Activated CD8-positive, alpha-beta memory T cell treated with anti-CD3 and anti-CD28 coated beads, Interleukin-2, amount 50 U/mL, for 24 hours (primary cell): ENCODE data around the gene GPR89A.
"Not testable (repeated sequence)": the region's sequence is repeated elsewhere in the genome, so short reads cannot be mapped to it uniquely, and the experiment has no call there.

Experiments used
- DNase-seq: peaks from one replicate; pipeline ENCODE4 v3.0.0-alpha.2; 2020; ENCODE audit errors: extremely low read depth

The GPR89A gene

DNA sequence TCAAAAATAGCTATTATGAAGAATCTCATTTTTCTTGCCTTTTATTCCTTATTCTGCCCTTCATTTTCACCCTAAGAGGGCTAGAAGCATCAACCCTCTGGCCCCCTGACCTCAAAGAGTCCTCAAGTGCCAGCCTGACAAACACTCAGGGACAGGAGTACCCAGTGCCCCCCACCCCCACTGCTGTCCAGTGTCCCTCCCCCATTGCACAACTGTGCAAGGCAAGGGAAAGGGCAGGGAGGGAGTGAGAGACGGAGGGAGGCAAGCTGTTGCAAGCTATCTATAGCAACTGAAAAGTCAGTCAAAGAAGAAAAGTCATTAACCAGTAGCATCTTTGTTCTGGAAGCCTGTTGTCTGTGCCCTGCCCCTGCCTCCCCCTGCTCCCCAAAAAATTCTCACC lies 78.3 kb downstream of the GPR89A start:
- DNase-seq, result not testable (repeated sequence)

DNA sequence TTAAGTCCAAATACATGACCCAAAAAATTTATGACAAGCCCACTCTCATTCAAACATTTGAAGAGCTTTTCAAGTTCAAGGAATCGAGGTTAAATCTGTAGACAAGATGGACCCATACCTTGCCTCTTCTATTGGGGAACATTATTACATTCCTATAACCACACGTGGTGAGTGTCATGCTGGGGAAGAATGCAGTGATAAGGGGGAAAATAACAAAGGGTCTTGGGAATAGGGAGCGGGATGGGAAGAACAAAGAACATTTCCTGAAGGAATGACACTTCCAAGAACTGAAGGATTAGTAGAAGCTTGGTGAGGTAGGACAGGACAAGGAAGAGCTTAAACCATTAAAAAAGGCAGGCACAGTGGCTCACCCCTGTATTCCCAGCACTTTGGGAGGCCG lies 80.5 kb downstream of the GPR89A start:
- DNase-seq, result no peak

DNA sequence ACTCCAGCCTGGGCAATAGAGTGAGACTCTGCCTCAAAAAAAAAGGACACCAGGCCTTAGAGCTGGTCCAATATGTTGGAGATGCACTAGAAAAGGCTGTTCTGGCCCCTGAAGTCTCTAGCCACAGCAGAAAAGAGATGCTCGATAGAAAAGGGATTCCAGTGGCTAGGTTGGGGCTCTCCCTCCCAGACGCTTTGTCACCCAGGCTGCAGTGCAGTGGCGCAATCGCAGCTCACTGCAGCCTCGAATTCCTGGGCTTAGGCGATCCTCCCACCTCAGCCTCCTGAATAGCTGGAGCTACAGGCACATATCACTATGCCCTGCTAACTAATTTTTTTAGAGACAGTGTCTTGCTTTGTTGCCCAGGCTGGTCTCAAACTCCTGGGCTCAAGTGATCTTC lies 81.1 kb downstream of the GPR89A start:
- no peak for DNase-seq

DNA sequence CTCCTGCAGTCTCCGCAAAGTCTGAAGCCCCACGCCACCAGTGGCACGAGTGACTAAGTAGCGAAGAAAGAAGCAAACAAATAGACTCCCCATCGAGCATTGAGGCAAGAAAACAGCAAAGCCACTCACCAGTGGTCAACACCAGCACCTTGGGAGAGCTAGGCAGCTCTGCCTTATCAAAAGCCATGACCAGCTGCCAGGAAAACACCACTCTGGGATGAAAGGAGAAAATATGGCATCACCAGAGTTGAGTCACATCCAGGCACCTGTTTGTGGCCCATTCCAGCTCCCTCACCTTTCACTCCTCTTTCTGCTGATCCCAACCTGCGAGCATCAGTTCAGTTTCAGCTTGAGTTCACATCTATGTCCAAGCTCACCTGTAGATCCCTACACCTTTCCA lies 82.1 kb downstream of the GPR89A start:
- no peak for DNase-seq

DNA sequence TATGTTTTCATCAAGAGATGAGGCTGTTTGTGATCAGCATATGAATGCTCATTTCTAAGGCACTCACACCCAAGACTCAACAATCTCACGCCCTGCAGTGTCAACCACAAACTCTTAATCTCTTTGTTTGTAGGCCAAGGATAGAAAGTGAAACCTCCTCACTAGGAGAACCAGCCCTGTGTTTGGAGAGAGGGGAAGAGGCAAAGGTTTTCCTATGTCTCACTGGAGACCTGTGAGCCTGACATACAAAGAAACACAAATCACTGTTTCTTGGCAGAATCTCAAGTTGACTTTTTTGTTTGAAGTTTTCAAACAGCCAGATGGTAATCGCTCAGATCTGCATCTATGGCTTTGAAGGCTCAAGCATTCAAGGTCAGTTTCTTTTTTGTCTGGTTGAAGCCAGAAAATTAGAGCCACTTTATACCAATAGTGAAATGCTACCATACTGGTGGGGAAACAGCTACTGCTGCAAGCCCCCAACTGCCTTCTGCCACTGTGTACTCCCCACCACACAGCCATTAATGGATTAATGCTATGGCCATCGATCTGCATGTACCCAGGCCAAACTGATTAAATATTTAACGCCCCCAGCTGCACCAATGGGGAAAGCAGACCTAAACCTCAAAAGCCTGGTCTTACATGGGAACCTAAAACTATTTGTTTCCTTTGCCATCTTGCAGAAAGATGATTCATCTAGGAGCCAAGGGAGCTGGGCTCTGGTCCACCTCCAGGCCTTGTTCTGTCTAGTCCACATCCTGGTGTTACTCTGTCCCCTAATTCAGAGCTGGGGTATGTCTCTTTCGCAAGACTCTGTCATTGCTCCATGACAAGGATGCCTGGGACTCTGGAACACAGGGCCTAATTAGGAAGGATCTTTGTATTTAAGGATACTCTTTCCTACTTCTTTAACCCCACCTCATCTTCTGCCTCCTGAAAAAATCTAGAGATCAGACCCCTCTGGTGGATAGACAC lies 83.1 kb downstream of the GPR89A start:
- peak; percentile 15 for DNase-seq

DNA sequence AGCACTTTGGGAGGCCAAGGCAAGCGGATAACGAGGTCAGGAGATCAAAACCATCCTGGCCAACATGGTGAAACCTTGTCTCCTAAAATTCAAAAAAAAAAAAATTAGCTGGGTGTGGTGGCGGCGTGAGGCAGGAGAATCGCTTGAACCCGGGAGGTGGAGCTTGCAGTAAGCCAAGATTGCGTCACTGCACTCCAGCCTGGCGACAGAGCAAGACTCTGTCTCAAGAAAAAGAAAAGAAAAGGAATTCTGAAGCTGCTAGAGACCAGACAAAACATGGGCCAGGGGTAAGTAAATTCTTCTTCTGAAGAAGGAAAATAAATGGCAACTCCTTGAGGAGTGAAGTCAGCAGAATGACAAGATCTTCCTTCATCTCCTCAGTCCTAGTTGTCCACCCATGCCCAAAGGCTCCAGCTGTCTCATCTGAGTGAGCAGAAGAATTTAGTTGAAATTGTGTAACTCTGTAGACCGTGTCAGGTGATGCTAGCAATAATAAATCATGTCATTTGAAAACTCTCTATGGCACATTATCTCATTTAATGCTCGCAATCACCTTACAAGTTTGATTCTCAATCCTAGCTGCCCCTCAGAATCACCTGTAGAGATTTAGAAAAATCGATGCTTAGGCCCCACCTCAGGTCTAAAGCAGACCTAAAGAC lies 85.1 kb downstream of the GPR89A start:
- DNase-seq, result no peak

DNA sequence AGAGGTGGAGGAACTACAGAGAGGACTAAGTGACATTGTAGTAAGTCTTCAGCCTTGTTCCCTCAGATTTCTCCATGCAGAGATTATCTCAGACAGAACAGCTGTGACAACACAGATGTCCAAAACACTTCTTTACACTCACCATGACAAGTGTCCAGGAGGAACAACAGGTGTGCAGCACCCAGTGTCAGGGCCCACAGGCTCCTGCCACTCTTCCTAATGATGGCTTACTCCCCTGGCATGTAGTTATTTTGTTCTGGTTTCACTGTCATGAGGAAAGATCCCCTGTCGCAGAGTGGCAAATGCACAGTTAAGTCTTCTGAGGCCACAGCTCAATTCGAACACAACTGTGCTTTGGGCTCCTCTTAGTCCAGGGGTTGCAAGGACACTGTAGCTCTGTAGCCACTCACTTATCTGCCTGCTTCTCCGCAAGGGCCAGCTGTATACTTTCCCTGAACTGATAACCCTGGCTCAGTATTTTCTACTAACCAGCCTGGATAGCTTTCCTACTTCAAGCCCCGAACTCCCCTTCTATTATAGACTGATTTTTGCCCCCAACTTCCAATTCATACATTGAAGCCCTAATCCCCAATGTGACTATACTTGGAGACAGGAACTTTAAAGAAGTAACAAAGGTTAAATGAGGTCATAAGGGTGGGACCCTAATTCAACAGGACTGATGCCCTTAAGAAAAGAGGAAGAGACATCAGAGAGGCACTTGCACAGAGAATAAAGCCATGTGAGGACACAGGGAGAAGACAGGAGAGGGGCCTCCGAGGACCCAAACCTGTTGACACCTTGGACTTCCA lies 88.2 kb downstream of the GPR89A start:
- DNase-seq, result no peak

DNA sequence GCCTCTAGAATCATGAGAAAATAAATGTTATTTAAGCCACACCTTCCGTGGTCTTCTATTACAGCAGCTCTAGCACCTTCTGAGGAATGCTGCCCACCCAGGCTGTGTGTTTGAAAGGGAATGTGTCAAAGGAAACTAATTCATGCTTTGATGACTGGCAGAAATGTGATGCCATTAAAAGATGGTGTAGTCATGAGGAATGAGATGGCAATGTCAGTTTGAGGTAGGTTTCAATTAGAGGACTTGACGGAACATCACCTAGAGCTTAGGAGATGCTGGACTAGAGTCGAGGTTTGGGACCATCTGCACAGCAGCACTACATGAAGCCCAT lies 88.8 kb downstream of the GPR89A start:
- DNase-seq, result no peak

DNA sequence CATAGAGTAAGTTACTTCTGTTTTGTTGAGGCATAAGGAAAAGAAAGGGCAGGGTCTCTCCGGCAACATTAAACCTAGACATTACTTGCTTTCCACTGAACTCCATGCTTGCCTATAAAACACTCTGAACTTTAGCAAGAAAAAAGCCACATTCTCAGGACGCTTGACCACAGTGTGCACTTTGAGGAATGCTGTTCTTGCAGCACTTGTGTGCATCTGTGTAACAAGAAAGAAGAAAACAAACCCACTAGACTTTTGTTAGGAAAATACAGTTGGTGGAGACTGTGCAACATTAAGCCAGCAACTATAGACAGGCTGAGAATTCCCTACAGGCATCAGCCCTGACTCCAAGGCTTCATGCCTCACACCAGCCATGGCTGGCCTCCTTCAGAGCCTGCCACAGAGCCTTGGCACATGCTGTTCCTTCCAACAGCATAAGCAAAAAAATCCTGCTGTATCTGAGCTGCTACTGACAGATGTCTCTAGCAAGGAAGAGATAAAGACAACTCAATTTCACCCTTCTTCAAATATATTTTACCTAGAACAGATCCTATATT lies 93.6 kb downstream of the GPR89A start:
- no peak for DNase-seq

DNA sequence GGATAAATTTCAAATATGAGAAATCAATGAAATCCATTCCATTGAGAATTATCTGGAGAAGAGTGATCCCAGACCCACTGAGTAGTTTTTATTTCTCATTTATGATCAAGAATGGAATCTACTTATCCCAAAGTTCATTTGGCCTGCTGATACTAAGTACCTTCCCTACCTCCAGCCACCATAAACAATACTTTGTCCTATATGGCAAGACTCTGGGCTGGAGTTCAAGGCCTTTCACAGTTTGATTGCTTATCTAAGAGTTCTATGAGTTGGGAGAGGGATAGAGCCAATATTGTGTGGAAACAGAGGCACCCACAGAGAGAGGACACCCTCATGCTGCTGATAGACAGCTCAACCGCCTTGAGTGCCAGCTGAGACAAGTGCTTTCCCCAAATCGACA lies 94.3 kb downstream of the GPR89A start:
- DNase-seq, result no peak

DNA sequence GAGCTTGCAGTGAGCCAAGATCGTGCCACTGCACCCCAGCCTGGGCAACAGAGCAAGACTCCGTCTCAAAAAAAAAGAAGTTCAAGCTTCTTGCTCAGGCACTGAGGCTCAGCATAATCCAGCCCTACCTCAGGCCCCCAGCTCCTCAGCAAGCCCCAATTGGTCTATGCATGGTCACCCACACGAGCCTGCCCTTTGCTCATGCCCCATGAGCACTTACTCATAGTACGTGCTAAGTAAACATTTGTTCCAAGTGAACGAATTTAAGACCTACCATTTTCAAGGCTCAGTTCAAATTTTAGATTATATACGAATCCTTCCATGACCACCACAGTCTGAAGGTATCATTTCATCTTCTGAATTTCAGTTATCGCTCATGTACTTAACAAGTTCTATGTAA lies 95.0 kb downstream of the GPR89A start:
- no peak for DNase-seq

DNA sequence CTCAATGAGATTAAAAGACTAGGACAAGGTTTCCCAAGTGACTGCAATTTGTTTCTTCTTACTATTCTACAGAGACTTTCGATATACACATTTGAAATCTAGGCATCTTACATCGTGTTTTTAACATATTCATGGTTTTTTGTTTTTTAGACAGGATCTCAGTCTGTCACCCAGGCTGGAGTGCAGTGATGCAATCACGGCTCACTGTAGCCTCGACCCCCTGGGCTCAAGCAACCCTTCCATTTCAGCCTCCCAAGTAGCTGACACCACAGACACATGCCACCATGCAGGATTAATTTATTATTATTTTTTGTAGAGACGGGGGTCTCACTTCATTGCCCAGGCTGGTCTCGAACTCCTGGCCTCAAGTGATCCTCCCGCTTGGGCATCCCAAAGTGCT lies 97.8 kb downstream of the GPR89A start:
- DNase-seq, result no peak

DNA sequence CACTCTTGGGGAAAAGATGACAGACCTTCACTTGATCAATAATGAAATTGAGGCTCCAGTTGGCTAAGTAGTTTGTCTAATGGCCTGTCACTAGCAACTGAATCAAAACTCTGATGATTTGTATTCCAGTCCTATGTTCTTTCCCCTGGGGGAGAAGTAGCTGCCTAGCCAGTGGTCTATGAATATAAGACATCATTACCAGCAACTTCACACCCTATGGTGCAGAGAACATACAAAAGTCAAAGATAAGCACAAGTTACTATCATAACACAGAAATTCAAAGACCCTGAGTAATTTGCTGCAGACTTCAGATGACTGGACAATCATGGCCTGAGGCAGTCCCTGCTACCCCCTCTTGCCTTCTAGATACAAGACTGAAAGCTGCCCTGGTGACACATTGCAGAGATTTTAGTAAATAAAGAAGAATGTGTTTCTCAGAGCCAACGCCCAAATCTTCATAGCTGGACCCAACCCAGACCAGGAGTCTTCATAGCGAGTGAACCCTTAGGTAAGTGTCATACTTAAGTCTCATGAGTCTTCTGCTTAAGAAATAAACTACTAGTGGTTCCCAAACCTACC lies 98.4 kb downstream of the GPR89A start:
- no peak for DNase-seq

DNA sequence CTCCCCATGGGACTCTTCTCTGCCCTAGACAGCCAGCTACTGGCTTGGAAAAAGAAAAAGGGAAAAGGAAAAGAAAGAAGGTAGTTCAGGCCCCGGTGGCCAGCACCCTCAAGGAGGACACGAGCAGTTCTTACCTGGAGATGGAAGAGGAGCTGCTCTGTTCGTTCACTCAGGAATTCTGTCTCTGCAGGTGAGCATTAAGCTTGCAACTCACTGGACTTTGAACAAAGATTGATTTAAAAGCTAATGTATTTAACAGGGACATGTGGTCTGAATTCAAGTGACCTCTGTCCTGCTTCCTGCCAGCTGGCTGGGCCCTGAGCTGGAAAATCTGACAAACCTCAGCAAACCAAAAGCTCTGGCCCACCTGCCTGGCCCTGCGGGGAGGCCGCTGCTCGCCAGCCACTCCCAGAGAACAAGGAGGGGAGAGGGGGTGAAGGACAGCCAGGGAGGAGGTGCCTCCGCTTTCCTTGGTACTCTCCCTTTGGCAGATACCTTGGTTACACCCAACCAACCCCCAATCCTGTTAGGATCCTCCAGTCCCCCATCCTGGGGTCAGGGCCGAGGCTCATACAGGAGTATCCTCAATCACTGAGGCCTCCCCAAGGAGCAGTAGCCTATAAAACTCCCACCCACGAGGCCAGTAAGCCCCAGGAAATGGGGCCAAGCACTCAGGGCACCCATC lies 99.5 kb downstream of the GPR89A start, which contains the start of gene PDZK1:
PDZK1 (minus strand) TSS at position 186 of the 685 bp plus-strand sequence. CDS start 19,347 bp downstream, outside the sequence.
- DNase-seq, result no peak

DNA sequence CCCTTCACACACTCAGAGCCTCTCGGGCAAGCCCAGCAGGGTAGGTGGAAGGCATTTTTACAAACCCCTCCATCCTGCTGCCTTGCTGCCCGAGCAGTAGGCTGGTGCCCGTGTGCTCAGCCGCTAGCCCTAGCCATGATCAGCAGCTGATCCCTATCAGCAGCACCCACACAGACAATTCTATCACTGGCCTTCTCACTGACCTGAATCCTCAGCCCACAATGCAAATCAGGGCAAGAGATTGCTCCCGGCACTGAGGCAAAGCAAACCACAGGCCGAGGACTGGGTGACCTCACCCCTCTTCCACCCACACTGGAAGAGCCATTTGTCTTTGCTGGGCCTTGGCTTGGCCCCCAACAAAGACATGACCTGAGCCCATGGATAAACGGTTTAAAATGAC lies 100.3 kb downstream of the GPR89A start:
- no peak for DNase-seq

DNA sequence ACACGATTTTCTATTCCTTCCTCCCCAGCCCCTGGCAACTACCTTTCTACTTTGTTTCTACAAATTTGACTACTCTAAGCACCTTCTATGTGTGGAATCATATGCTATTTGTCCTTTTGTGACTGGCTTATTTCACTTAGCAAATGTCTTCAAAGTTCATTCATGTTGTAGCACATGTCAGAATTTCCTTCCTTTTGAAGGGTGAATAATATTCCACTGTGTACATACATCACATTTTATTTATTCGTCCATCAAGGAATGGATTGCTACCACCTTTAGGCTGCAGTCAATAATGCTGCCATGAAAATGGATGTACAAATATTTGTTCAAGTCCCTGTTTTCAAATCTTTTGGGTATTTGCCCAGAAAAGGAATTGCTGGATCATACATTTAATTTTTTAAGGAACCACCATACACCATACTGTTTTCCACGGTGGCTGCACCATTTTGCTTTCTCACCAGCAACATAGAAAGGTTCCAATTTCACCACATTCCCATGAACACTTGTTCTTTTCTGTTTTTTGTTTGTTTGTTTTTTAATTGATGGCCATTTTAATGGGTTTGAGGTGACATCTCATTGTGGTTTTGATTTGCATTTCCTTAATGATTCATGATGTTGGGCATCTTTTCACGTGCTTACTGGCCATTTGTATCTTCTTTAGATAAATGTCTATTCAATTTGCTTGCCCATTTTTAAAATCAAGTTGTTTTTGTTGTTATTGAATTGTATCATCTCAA lies 102.7 kb downstream of the GPR89A start:
- no peak for DNase-seq

DNA sequence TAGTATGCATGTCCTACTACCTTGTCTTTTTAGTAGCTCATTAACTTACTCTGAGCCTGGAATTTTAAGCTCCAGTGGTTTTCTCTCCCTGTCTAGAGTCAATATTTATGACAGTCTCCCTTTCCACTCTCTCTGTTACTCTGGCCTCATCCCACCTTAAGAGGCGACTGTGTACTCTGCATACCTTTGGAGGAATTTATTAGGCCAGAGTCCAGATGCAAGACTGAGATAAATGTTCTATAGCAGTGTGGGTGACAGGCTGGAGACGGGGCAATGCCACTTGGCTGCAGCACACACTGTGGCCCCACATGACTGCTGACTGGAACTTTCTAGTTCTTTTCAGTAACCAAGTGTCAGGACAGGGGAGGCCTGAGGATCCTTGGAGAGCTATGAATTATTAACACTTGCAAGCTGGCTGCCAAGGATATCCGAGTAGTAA lies 103.4 kb downstream of the GPR89A start:
- DNase-seq, result no peak

DNA sequence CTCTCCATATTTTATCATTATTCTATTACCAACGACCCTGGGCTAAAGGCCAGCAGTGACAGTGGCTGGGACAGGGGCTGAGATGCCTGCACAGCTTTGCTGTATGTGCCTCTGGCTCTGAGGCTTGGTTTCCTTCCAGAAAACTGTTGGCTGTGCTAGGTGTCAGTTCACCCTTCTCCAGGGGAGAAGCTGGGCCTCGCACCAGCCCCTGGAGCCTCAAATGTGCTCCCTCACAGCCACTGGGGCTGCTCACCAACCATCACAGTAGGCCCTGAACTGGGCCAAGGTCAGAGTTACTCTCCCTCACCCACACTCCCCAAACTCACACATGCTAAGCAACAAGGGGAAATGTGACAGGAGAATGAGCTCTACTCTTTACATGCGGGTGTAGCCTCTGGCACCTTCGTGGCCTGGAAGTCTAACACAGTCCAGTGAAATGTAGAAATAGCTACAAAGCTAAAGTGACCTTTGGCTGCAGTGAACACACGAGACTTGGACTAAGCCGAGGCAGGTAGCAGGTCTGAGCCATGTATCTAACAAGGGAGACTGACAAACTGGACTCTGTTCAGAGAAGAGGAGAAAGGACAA lies 106.8 kb downstream of the GPR89A start:
- no peak for DNase-seq

DNA sequence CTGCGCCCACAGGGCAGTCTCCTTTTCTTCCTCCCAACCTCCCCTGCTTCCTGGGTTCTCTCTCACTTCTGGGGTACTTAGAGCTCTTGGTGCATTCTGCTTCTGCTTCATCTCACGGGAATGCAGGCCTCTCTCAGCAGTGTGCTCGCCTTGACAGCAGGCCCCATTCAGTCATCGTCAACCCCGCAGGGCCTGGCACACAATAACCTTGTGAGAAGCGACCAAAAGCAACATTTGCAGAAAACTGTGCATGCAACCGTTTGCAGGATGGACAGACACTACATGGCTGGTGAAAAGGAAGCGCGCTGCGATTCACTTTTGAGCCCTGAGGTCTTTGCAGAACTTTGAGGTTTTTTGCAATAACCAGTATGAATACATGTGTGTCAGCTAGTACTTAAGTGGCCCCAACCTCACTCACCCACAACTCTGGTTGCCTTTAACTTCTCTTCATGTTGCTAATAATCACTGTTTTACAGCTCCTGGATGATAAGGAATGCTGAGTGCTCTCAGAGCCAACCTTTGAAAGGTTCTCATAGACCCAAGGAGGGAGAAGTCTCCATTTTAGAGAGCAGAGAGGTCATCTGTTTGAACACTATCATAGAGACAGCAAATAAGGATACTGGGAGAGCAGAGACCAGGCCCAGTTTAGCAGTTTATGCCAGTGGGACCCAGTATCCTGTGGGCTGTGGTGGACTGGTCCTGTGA lies 109.0 kb downstream of the GPR89A start:
- DNase-seq, result no peak
